ENCODE measurements around the gene LOXHD1. TPM values are rescaled to one million over a fixed set of nuclear protein-coding genes. Genes with fewer than 3 reads are reported as not detected.

LOXHD1 gene
- polyA plus RNA-seq, 4 donors = 0.12 to 0.27 (median 0.19) TPM; not detected in 1

DNA sequence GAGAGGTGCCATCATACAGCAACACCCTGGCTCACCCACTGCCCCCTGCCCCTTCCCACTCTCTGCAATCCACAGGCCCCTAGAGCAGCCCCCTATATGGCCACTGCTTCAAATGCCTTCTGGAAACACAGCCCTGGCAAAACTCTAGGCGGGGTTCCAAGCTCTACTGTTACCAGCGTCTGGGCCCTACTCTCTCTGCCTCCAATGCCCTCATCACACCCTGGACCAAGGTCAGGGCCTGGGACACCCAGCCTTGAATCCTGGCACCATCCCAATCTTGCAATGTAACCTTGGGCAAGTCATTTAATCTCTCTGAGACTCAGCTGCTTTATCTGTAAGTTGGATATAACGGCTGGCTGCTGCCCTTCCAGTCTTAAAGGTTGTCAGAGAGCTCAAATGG is 39.2 kb upstream of the LOXHD1 start:
- Histone ChIP-seq H3K27ac (ENCODE audit: low read depth in 1 of 3, low read length in 2 of 3) (no peak overlapping the region), H3K4me3 (ENCODE audit: low read depth in 1 of 3, low read length in 3 of 3) (no peak overlapping the region), H3K4me1 (ENCODE audit: control insufficient read depth in 3 of 3, insufficient read depth in 2 of 3, low read depth in 1 of 3, low read length in 2 of 3) (no peaks in the 10 kb centered on the region), H3K27me3 (ENCODE audit: control insufficient read depth in 3 of 3, insufficient read depth in 3 of 3, low read length in 3 of 3) (no peaks in the 10 kb centered on the region), H3K9me3 (ENCODE audit: control insufficient read depth in 2 of 2, insufficient read depth in 1 of 2, low read depth in 1 of 2, low read length in 1 of 2) (no peaks in the 10 kb centered on the region), H3K36me3 (ENCODE audit: control insufficient read depth in 3 of 3, insufficient read depth in 2 of 3, low read depth in 1 of 3, low read length in 3 of 3) (no peaks in the 10 kb centered on the region)
- WGBS, 3 donors = 33 to 68% (median 47%) methylated on average over 3 of the region's 3 CpGs
- FAIRE-seq (no peak), DNase-seq (no peak)

- DNase-seq = no peak
- H3K27me3 ChIP-seq (ENCODE audit: control insufficient read depth in 3 of 3, insufficient read depth in 3 of 3, low read length in 3 of 3) = no peaks in the 10 kb centered on the region
- WGBS, 3 donors = 76 to 86% (median 85%) methylated on average over 2 of the region's 2 CpGs
- no peak overlapping the region for H3K4me3 ChIP-seq (ENCODE audit: low read depth in 1 of 3, low read length in 3 of 3)
- FAIRE-seq = no peak
- no peaks in the 10 kb centered on the region for H3K9me3 ChIP-seq (ENCODE audit: control insufficient read depth in 2 of 2, insufficient read depth in 1 of 2, low read depth in 1 of 2, low read length in 1 of 2)
- no peaks in the 10 kb centered on the region for H3K36me3 ChIP-seq (ENCODE audit: control insufficient read depth in 3 of 3, insufficient read depth in 2 of 3, low read depth in 1 of 3, low read length in 3 of 3)
- no peaks in the 10 kb centered on the region for H3K4me1 ChIP-seq (ENCODE audit: control insufficient read depth in 3 of 3, insufficient read depth in 2 of 3, low read depth in 1 of 3, low read length in 2 of 3)
- no peak overlapping the region for H3K27ac ChIP-seq (ENCODE audit: low read depth in 1 of 3, low read length in 2 of 3)
Observed at GRCh38 chr18:46693996-46694395, 37.0 kb upstream of the LOXHD1 start.

DNA sequence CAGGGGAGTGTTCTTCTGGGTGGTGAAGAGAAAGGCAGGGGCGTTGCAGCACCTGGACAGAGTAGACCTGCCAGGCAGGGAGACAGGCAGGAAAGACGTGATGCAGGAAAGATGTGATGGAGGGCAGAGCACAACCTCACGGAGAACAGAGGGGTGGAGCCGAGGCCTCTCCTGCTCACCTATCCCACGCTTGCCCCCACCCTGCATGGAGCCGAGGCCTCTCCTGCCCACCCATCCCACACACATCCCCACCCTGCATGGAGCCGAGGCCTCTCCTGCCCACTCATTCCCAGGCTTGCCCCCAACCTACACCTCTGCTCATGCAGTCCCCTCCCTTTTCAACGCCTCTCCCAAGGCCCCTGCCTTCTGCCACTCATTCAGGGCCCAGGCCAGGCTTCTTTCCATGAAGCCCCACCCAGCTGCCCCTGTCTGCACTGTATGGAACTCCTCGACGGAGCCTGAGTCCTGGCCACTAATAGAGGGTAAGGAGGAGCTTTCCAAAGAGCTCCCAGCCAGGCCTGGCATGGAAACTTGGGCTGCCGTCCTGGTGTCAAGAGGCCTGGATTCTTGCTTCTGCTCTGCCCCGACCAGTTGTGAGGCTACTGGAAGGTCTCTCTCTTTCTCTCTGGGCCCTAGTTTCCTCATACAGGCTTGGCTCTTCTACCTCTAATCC is 32.0 kb upstream of the LOXHD1 start:
- no peak overlapping the region for H3K4me3 ChIP-seq (ENCODE audit: low read depth in 1 of 3, low read length in 3 of 3)
- H3K36me3 ChIP-seq (ENCODE audit: control insufficient read depth in 3 of 3, insufficient read depth in 2 of 3, low read depth in 1 of 3, low read length in 3 of 3) = no peaks in the 10 kb centered on the region
- no peak for FAIRE-seq
- H3K27me3 ChIP-seq (ENCODE audit: control insufficient read depth in 3 of 3, insufficient read depth in 3 of 3, low read length in 3 of 3) = no peaks in the 10 kb centered on the region
- 57 to 75% (median 75%) methylated on average over 8 to 12 of the region's 12 CpGs for WGBS, 3 donors
- no peak overlapping the region for H3K27ac ChIP-seq (ENCODE audit: low read depth in 1 of 3, low read length in 2 of 3)
- no peak for DNase-seq
- no peaks in the 10 kb centered on the region for H3K4me1 ChIP-seq (ENCODE audit: control insufficient read depth in 3 of 3, insufficient read depth in 2 of 3, low read depth in 1 of 3, low read length in 2 of 3)
- H3K9me3 ChIP-seq (ENCODE audit: control insufficient read depth in 2 of 2, insufficient read depth in 1 of 2, low read depth in 1 of 2, low read length in 1 of 2) = no peaks in the 10 kb centered on the region

DNA sequence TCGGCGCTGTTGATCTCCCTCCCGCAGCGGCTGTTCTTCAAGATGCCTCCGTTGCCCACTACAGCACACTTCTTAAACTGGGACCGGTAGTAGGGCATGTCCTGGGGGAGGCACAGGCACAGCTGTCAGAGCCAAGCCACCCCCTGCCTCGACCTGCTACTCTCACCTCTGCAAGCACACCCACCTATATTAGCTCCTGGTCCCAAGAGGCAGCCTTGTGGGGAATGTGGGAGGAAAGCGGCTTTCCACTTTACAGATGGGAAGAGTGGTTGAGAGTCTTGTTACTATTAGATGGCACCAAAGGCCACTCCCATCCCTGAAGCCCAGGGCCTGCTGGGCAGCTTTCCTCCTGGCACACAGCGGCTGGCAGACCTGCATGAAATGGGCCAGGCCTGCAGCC is 29.2 kb upstream of the LOXHD1 start:
- no peaks in the 10 kb centered on the region for H3K9me3 ChIP-seq (ENCODE audit: control insufficient read depth in 2 of 2, insufficient read depth in 1 of 2, low read depth in 1 of 2, low read length in 1 of 2)
- H3K27ac ChIP-seq (ENCODE audit: low read depth in 1 of 3, low read length in 2 of 3) = no peak overlapping the region
- H3K27me3 ChIP-seq (ENCODE audit: control insufficient read depth in 3 of 3, insufficient read depth in 3 of 3, low read length in 3 of 3) = no peaks in the 10 kb centered on the region
- H3K36me3 ChIP-seq (ENCODE audit: control insufficient read depth in 3 of 3, insufficient read depth in 2 of 3, low read depth in 1 of 3, low read length in 3 of 3) = no peaks in the 10 kb centered on the region
- WGBS, 3 donors = 83 to 87% (median 84%) methylated on average over 9 of the region's 9 CpGs
- no peak overlapping the region for H3K4me3 ChIP-seq (ENCODE audit: low read depth in 1 of 3, low read length in 3 of 3)
- H3K4me1 ChIP-seq (ENCODE audit: control insufficient read depth in 3 of 3, insufficient read depth in 2 of 3, low read depth in 1 of 3, low read length in 2 of 3) = no peaks in the 10 kb centered on the region
- FAIRE-seq = no peak
- no peak for DNase-seq

GRCh38 chr18:46683252-46683651 is 26.2 kb upstream of the LOXHD1 start:
- Histone ChIP-seq H3K36me3 (ENCODE audit: control insufficient read depth in 3 of 3, insufficient read depth in 2 of 3, low read depth in 1 of 3, low read length in 3 of 3) (no peaks in the 10 kb centered on the region), H3K4me1 (ENCODE audit: control insufficient read depth in 3 of 3, insufficient read depth in 2 of 3, low read depth in 1 of 3, low read length in 2 of 3) (no peaks in the 10 kb centered on the region), H3K27ac (ENCODE audit: low read depth in 1 of 3, low read length in 2 of 3) (no peak overlapping the region), H3K9me3 (ENCODE audit: control insufficient read depth in 2 of 2, insufficient read depth in 1 of 2, low read depth in 1 of 2, low read length in 1 of 2) (no peaks in the 10 kb centered on the region), H3K4me3 (ENCODE audit: low read depth in 1 of 3, low read length in 3 of 3) (no peak overlapping the region), H3K27me3 (ENCODE audit: control insufficient read depth in 3 of 3, insufficient read depth in 3 of 3, low read length in 3 of 3) (no peaks in the 10 kb centered on the region)
- FAIRE-seq (no peak), DNase-seq (no peak)
- WGBS, 3 donors = 89 to 96% (median 93%) methylated on average over 4 of the region's 4 CpGs

DNA sequence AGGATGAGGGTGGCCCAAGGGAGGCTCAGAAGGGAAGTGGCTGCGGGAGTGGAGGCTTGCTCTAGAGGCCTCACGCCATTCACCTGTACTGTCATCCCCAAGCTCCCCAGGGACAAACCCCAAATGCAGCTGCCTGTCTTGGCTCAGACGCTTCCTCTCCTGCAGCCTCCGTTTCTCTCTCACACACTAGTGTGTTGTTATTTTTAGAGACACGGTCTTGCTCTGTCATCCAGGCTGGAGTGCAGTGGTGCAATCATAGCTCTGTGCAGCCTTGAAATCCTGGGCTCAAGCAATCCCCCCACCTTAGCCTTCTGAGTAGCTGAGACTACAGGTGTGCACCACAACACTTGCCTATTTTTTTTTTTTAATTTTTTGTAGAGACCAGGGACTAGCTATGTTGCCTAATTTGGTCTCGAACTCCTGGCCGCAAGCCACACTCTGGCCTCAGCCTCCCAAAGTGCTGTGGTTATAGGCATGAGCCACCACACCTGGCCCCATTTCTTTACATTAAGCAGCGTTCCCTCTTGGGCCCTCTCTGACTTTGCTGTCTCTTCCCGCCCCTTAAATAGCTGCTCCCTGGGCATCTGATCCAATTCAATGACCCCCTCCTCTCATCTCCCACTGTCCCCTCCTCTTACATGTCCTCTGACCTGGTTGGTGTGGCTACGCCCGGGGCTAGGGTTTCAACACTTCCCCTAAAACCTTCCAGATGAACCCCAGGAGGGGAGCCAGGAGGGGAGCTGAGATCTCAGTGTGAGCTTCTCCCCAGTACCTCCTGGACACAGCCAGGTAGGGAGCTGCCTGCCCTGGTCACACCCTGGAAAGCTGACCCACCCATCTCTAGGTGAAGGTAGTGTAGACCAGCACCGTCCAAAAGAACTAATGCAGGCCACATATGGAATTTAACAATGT is 24.0 kb upstream of the LOXHD1 start:
- DNase-seq = no peak
- Histone ChIP-seq H3K27ac (ENCODE audit: low read depth in 1 of 3, low read length in 2 of 3) (no peak overlapping the region), H3K36me3 (ENCODE audit: control insufficient read depth in 3 of 3, insufficient read depth in 2 of 3, low read depth in 1 of 3, low read length in 3 of 3) (no peaks in the 10 kb centered on the region), H3K4me1 (ENCODE audit: control insufficient read depth in 3 of 3, insufficient read depth in 2 of 3, low read depth in 1 of 3, low read length in 2 of 3) (no peaks in the 10 kb centered on the region), H3K9me3 (ENCODE audit: control insufficient read depth in 2 of 2, insufficient read depth in 1 of 2, low read depth in 1 of 2, low read length in 1 of 2) (no peaks in the 10 kb centered on the region), H3K27me3 (ENCODE audit: control insufficient read depth in 3 of 3, insufficient read depth in 3 of 3, low read length in 3 of 3) (peaks cover 0 to 2% (median 0%) of the 10 kb centered on the region in 3 donors), H3K4me3 (ENCODE audit: low read depth in 1 of 3, low read length in 3 of 3) (no peak overlapping the region)
- no peak for FAIRE-seq
- WGBS, 3 donors = 72 to 81% (median 75%) methylated on average over 12 of the region's 12 CpGs

DNA sequence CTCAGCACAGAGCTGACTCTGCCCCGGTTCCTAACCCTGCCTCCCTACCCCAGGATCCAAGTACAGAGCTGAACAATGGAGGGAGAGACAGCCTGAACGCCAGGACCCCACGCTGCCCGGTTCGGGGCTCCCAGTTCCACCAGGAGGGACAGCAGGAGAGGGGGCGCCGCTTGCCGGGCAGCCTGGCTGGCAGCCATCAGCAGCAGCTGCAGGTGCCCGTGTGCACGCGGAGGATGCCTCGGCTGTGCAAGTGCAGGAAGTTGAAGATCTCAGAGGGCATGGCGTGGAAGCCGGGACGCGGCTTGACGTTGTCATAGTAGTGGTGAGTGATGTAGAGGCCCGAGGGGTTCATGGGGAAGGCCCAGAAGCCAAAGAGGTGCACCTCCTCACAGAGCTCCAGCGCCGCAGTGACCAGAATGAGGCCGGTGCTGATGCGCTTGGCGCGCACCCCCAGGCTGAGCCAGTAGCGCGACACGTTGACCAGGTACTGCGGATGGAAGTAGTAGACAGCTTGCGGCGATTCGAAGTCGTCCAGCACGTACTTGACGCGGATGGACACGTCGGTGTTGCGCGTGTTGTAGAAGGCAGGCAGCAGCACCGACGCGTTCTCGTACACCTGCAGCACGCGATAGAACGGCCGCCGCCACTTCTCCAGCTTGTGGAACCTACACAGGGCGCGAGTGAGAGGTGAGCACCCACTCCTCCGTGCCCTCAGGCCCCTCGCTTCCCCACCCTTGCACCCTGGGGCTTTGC is 23.0 kb upstream of the LOXHD1 start:
- DNase-seq = no peak
- no peak overlapping the region for H3K27ac ChIP-seq (ENCODE audit: low read depth in 1 of 3, low read length in 2 of 3)
- H3K36me3 ChIP-seq (ENCODE audit: control insufficient read depth in 3 of 3, insufficient read depth in 2 of 3, low read depth in 1 of 3, low read length in 3 of 3) = no peaks in the 10 kb centered on the region
- no peaks in the 10 kb centered on the region for H3K4me1 ChIP-seq (ENCODE audit: control insufficient read depth in 3 of 3, insufficient read depth in 2 of 3, low read depth in 1 of 3, low read length in 2 of 3)
- no peaks in the 10 kb centered on the region for H3K9me3 ChIP-seq (ENCODE audit: control insufficient read depth in 2 of 2, insufficient read depth in 1 of 2, low read depth in 1 of 2, low read length in 1 of 2)
- FAIRE-seq = no peak
- WGBS, 3 donors = 93 to 94% (median 93%) methylated on average over 52 of the region's 52 CpGs
- H3K27me3 ChIP-seq (ENCODE audit: control insufficient read depth in 3 of 3, insufficient read depth in 3 of 3, low read length in 3 of 3) = peaks cover 0 to 2% (median 0%) of the 10 kb centered on the region in 3 donors
- H3K4me3 ChIP-seq (ENCODE audit: low read depth in 1 of 3, low read length in 3 of 3) = no peak overlapping the region

DNA sequence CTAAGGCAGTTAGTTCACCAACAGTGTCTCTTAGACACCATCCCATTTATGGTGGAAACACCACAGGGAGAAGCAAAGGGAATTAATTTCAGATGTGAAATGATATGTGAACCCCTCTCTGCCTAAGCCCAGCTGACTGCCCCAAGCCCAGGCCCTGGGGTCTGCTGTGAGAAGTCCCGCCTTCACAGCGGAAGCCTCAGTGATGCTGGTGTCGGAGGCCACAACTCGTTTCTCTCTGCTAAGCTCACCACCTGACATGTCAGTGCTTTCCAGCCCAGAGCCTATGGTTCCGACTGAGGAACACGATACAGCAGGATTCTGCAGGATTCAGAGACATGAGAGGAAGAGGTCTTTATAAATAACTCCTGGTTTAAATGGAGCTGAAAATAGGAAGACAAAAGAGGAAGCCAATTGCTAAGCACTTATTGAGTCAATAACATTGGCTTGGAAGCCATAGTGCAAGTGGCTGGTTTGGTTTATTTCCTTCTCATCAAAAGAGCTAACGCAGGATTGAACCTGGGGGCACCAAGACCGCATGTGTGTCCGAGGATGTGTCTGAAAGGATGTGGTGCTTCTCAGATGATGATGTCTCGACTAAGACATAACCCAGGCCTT is 21.9 kb upstream of the LOXHD1 start:
- 70 to 78% (median 74%) methylated on average over 10 of the region's 10 CpGs for WGBS, 3 donors
- FAIRE-seq (no peak), DNase-seq (no peak)
- Histone ChIP-seq H3K27ac (ENCODE audit: low read depth in 1 of 3, low read length in 2 of 3) (no peak overlapping the region), H3K4me3 (ENCODE audit: low read depth in 1 of 3, low read length in 3 of 3) (no peak overlapping the region), H3K36me3 (ENCODE audit: control insufficient read depth in 3 of 3, insufficient read depth in 2 of 3, low read depth in 1 of 3, low read length in 3 of 3) (no peaks in the 10 kb centered on the region), H3K4me1 (ENCODE audit: control insufficient read depth in 3 of 3, insufficient read depth in 2 of 3, low read depth in 1 of 3, low read length in 2 of 3) (no peaks in the 10 kb centered on the region), H3K27me3 (ENCODE audit: control insufficient read depth in 3 of 3, insufficient read depth in 3 of 3, low read length in 3 of 3) (peaks cover 0 to 2% (median 0%) of the 10 kb centered on the region in 3 donors), H3K9me3 (ENCODE audit: control insufficient read depth in 2 of 2, insufficient read depth in 1 of 2, low read depth in 1 of 2, low read length in 1 of 2) (no peaks in the 10 kb centered on the region)

All from small intestine (tissue), 7 donors.